Astrocyte (in vitro differentiated cells and primary cell): Measurements from ENCODE around the gene ZBTB44.

Experiments
- CTCF ChIP-seq: IDR thresholded peaks from 2 replicates; pipeline ENCODE4 v1.5.1; 2011; ENCODE audit warnings: low read depth, mild to moderate bottlenecking, inconsistent platforms, low read length, moderate library complexity; ENCODE audit not compliant: insufficient read depth
- EZH2 ChIP-seq: IDR thresholded peaks from 2 replicates; pipeline ENCODE4 v1.6.1; 2012; ENCODE audit warnings: mild to moderate bottlenecking, low read length, inconsistent platforms; ENCODE audit not compliant: insufficient read depth

- TF ChIP-seq CTCF (no peak), EZH2 (no peak)
Observed at GRCh38 chr11:130328420-130328819, 13.7 kb upstream of the ZBTB44 start.
